OCI-LY1 (cell line): ENCODE data around the gene FAIM2.

ENCODE experiments used
- H2AFZ ChIP-seq: fragments of 200-600 bp; sonication (generic), shearing (Covaris generic); 2 replicates; pipeline ENCODE4 v1.6.0; 2014; ENCODE audit warnings: antibody characterized with exemption, mild to moderate bottlenecking, low read length
- H3F3A ChIP-seq: fragments of 200-600 bp; sonication (generic), shearing (Covaris generic); 2 replicates; pipeline ENCODE4 v1.6.0; 2014; ENCODE audit warnings: mild to moderate bottlenecking, antibody characterized with exemption, low read length, moderate library complexity; ENCODE audit not compliant: insufficient read depth
- H3K27ac ChIP-seq: fragments of 200-600 bp; sonication (generic); 2 replicates; pipeline ENCODE4 v1.5.1; 2014; ENCODE audit warnings: low read length, mixed run types, mild to moderate bottlenecking, low read depth; ENCODE audit not compliant: poor library complexity, severe bottlenecking
- H3K27me3 ChIP-seq: fragments of 200-600 bp; sonication (generic); 2 replicates; pipeline ENCODE4 v1.6.0; 2014; ENCODE audit warnings: antibody characterized with exemption, mild to moderate bottlenecking, low read length, moderate library complexity; ENCODE audit not compliant: insufficient read depth
- H3K36me3 ChIP-seq: fragments of 200-600 bp; sonication (generic); 2 replicates; pipeline ENCODE4 v1.6.1; 2014; ENCODE audit warnings: mild to moderate bottlenecking, antibody characterized with exemption, low read length, moderate library complexity, mixed read lengths; ENCODE audit not compliant: insufficient read depth
- H3K4me1 ChIP-seq: fragments of 200-600 bp; sonication (generic); 2 replicates; pipeline ENCODE4 v1.5.1; 2014; ENCODE audit warnings: mild to moderate bottlenecking, low read length, moderate library complexity; ENCODE audit not compliant: insufficient read depth, severe bottlenecking
- H3K4me2 ChIP-seq: fragments of 200-600 bp; sonication (generic), shearing (Covaris generic); 2 replicates; pipeline ENCODE4 v1.6.1; 2014; ENCODE audit warnings: low read length
- H3K4me3 ChIP-seq: fragments of 200-600 bp; sonication (generic); 2 replicates; pipeline ENCODE4 v1.5.1; 2014; ENCODE audit warnings: low read length, low read depth, mild to moderate bottlenecking, mixed read lengths; ENCODE audit not compliant: poor library complexity, severe bottlenecking
- H3K79me2 ChIP-seq: fragments of 200-600 bp; shearing (Covaris generic); 2 replicates; pipeline ENCODE4 v1.6.1; 2016; ENCODE audit warnings: mixed run types, low read length, mixed read lengths; ENCODE audit not compliant: insufficient read depth
- H3K9ac ChIP-seq: fragments of 200-600 bp; sonication (generic), shearing (Covaris generic); 2 replicates; pipeline ENCODE4 v1.6.1; 2014; ENCODE audit warnings: mild to moderate bottlenecking, low read length, mixed read lengths
- H3K9me2 ChIP-seq: fragments of 200-600 bp; sonication (generic), shearing (Covaris generic); 2 replicates; pipeline ENCODE4 v1.6.1; 2014; ENCODE audit warnings: low read depth, mild to moderate bottlenecking, low read length, mixed read lengths
- H3K9me3 ChIP-seq: fragments of 200-600 bp; shearing (Covaris generic); 2 replicates; pipeline ENCODE4 v1.6.1; 2014; ENCODE audit warnings: low read length, mixed read lengths
- H4K20me1 ChIP-seq: fragments of 200-600 bp; sonication (generic), shearing (Covaris generic); 2 replicates; pipeline ENCODE4 v1.6.0; 2016; ENCODE audit warnings: mild to moderate bottlenecking, low read length; ENCODE audit not compliant: insufficient read depth
- CTCF ChIP-seq: fragments of 200-600 bp; sonication (generic), shearing (Covaris generic); IDR thresholded peaks from 2 replicates; pipeline ENCODE4 v1.5.1; 2017; ENCODE audit warnings: mild to moderate bottlenecking, antibody characterized with exemption, low read length, moderate library complexity, mixed read lengths
- EZH2 ChIP-seq: fragments of 200-600 bp; sonication (generic), shearing (Covaris generic); IDR thresholded peaks from 2 replicates; pipeline ENCODE4 v1.8.0; 2017; ENCODE audit warnings: borderline replicate concordance, mixed run types, mild to moderate bottlenecking, antibody characterized with exemption, low read length, moderate library complexity, mixed read lengths

FAIM2 gene

GRCh38 chr12:49853671-49854070 lies 50.0 kb downstream of the FAIM2 start:
- no peak for TF ChIP-seq EZH2
- TF ChIP-seq CTCF = no peak
- Histone ChIP-seq H3K4me2 (no peak overlapping the region), H3K9me3 (no peaks in the 10 kb centered on the region), H3F3A (no peaks in the 10 kb centered on the region), H3K27ac (no peak overlapping the region), H2AFZ (no peak overlapping the region), H3K36me3 (no peaks in the 10 kb centered on the region; the same call in 1 of the 2 replicates), H3K9ac (no peak overlapping the region), H4K20me1 (no peaks in the 10 kb centered on the region), H3K4me3 (no peak overlapping the region), H3K27me3 (peaks cover 5% of the 10 kb centered on the region; the same call in 1 of the 2 replicates), H3K79me2 (no peaks in the 10 kb centered on the region), H3K4me1 (no peaks in the 10 kb centered on the region), H3K9me2 (no peaks in the 10 kb centered on the region)

GRCh38 chr12:49847161-49847560 lies 56.5 kb downstream of the FAIM2 start:
- Histone ChIP-seq H3K36me3 (no peaks in the 10 kb centered on the region), H3K27ac (no peak overlapping the region), H3K9me2 (no peaks in the 10 kb centered on the region), H3K4me3 (no peak overlapping the region), H3K4me2 (no peak overlapping the region), H3F3A (no peaks in the 10 kb centered on the region), H2AFZ (no peak overlapping the region), H3K9me3 (no peaks in the 10 kb centered on the region), H3K27me3 (no peaks in the 10 kb centered on the region), H3K4me1 (peaks cover 6% of the 10 kb centered on the region), H3K79me2 (no peaks in the 10 kb centered on the region), H3K9ac (no peak overlapping the region), H4K20me1 (no peaks in the 10 kb centered on the region)
- no peak for TF ChIP-seq EZH2
- no peak for TF ChIP-seq CTCF

- Histone ChIP-seq H3K27ac (no peak overlapping the region), H3K27me3 (no peaks in the 10 kb centered on the region), H3K36me3 (no peaks in the 10 kb centered on the region), H3K4me1 (peaks cover 15% of the 10 kb centered on the region), H3K9me3 (no peaks in the 10 kb centered on the region), H4K20me1 (no peaks in the 10 kb centered on the region), H3K9me2 (no peaks in the 10 kb centered on the region), H3F3A (no peaks in the 10 kb centered on the region), H3K79me2 (no peaks in the 10 kb centered on the region), H3K4me2 (no peak overlapping the region), H2AFZ (no peak overlapping the region), H3K9ac (no peak overlapping the region), H3K4me3 (no peak overlapping the region)
- TF ChIP-seq EZH2 (no peak), CTCF (no peak)
Measured at GRCh38 chr12:49846032-49846431, 57.7 kb downstream of the FAIM2 start.
